Mucosa of stomach (tissue), 1 donor: Measurements from ENCODE around the gene RBP3.

ENCODE experiments used
- H3K27me3 ChIP-seq: one replicate; pipeline ENCODE4 v1.7.0; 2013; ENCODE audit warnings: mild to moderate bottlenecking, low read length; ENCODE audit not compliant: control insufficient read depth, insufficient read depth
- H3K36me3 ChIP-seq: one replicate; pipeline ENCODE4 v1.7.0; 2013; ENCODE audit warnings: low read length; ENCODE audit not compliant: control insufficient read depth, insufficient read depth
- H3K4me1 ChIP-seq: one replicate; pipeline ENCODE4 v1.7.0; 2013; ENCODE audit warnings: mild to moderate bottlenecking, low read length; ENCODE audit not compliant: control insufficient read depth, insufficient read depth
- H3K4me3 ChIP-seq: one replicate; pipeline ENCODE4 v1.7.0; 2013; ENCODE audit warnings: low read length
- H3K9ac ChIP-seq: one replicate; pipeline ENCODE4 v1.7.0; 2013; ENCODE audit warnings: mild to moderate bottlenecking, low read length, moderate library complexity
- H3K9me3 ChIP-seq: one replicate; pipeline ENCODE4 v1.7.0; 2013; ENCODE audit warnings: mild to moderate bottlenecking, low read length, moderate library complexity; ENCODE audit not compliant: control insufficient read depth
- donor health status: Pancreatic carcinoma.

Gene RBP3

GRCh38 chr10:47309408-47310089, 38.6 kb upstream of the RBP3 start:
- no peak overlapping the region for H3K4me3 ChIP-seq
- H3K4me1 ChIP-seq, result peaks cover 32% of the 10 kb centered on the region
- H3K36me3 ChIP-seq, result no peaks in the 10 kb centered on the region
- peaks cover 3% of the 10 kb centered on the region for H3K27me3 ChIP-seq
- H3K9ac ChIP-seq, result no peak overlapping the region
- no peaks in the 10 kb centered on the region for H3K9me3 ChIP-seq

- H3K4me3 ChIP-seq, result no peak overlapping the region
- H3K27me3 ChIP-seq, result peaks cover 3% of the 10 kb centered on the region
- no peak overlapping the region for H3K9ac ChIP-seq
- H3K36me3 ChIP-seq, result no peaks in the 10 kb centered on the region
- H3K4me1 ChIP-seq, result peaks cover 32% of the 10 kb centered on the region
- H3K9me3 ChIP-seq, result no peaks in the 10 kb centered on the region
Measured at GRCh38 chr10:47310090-47310505, 38.1 kb upstream of the RBP3 start.

GRCh38 chr10:47311193-47311931, 36.8 kb upstream of the RBP3 start:
- peaks cover 32% of the 10 kb centered on the region for H3K4me1 ChIP-seq

GRCh38 chr10:47311932-47312662, 36.1 kb upstream of the RBP3 start:
- Histone ChIP-seq H3K4me1 (peaks cover 32% of the 10 kb centered on the region), H3K9ac (no peak overlapping the region), H3K4me3 (no peak overlapping the region), H3K9me3 (no peaks in the 10 kb centered on the region), H3K36me3 (no peaks in the 10 kb centered on the region), H3K27me3 (no peaks in the 10 kb centered on the region)

More at GRCh38 chr10:47311193-47311931, 36.8 kb upstream of the RBP3 start:
- Histone ChIP-seq H3K27me3 (peaks cover 3% of the 10 kb centered on the region), H3K4me3 (no peak overlapping the region), H3K9me3 (no peaks in the 10 kb centered on the region), H3K36me3 (no peaks in the 10 kb centered on the region), H3K9ac (no peak overlapping the region)

- Histone ChIP-seq H3K27me3 (no peaks in the 10 kb centered on the region), H3K4me1 (peaks cover 32% of the 10 kb centered on the region), H3K36me3 (no peaks in the 10 kb centered on the region), H3K9me3 (no peaks in the 10 kb centered on the region), H3K9ac (no peak overlapping the region), H3K4me3 (no peak overlapping the region)
Measured at GRCh38 chr10:47312663-47312995, 35.5 kb upstream of the RBP3 start.

- Histone ChIP-seq H3K27me3 (no peaks in the 10 kb centered on the region), H3K9ac (no peak overlapping the region), H3K4me3 (no peak overlapping the region), H3K4me1 (peaks cover 22% of the 10 kb centered on the region), H3K9me3 (no peaks in the 10 kb centered on the region), H3K36me3 (no peaks in the 10 kb centered on the region)
Measured at GRCh38 chr10:47314416-47314970, 33.7 kb upstream of the RBP3 start.

- H3K4me1 ChIP-seq, result peaks cover 19% of the 10 kb centered on the region
- H3K9me3 ChIP-seq, result no peaks in the 10 kb centered on the region
- H3K4me3 ChIP-seq, result no peak overlapping the region
- no peak overlapping the region for H3K9ac ChIP-seq
- no peaks in the 10 kb centered on the region for H3K27me3 ChIP-seq
- no peaks in the 10 kb centered on the region for H3K36me3 ChIP-seq
Measured at GRCh38 chr10:47315421-47315820, 32.7 kb upstream of the RBP3 start.

GRCh38 chr10:47316131-47316530, 32.0 kb upstream of the RBP3 start:
- no peak overlapping the region for H3K9ac ChIP-seq
- H3K4me3 ChIP-seq, result no peak overlapping the region
- no peaks in the 10 kb centered on the region for H3K9me3 ChIP-seq
- H3K27me3 ChIP-seq, result no peaks in the 10 kb centered on the region
- peaks cover 12% of the 10 kb centered on the region for H3K4me1 ChIP-seq
- H3K36me3 ChIP-seq, result no peaks in the 10 kb centered on the region

GRCh38 chr10:47317251-47317650, 30.9 kb upstream of the RBP3 start:
- Histone ChIP-seq H3K36me3 (no peaks in the 10 kb centered on the region), H3K4me3 (no peak overlapping the region), H3K27me3 (peaks cover 9% of the 10 kb centered on the region), H3K9me3 (no peaks in the 10 kb centered on the region), H3K4me1 (peaks cover under 1% of the 10 kb centered on the region), H3K9ac (no peak overlapping the region)

- peaks cover 8% of the 10 kb centered on the region for H3K4me1 ChIP-seq
- no peak overlapping the region for H3K4me3 ChIP-seq
- no peak overlapping the region for H3K9ac ChIP-seq
- no peaks in the 10 kb centered on the region for H3K9me3 ChIP-seq
- H3K27me3 ChIP-seq, result peaks cover 9% of the 10 kb centered on the region
- H3K36me3 ChIP-seq, result no peaks in the 10 kb centered on the region
Measured at GRCh38 chr10:47318706-47319105, 29.5 kb upstream of the RBP3 start.

GRCh38 chr10:47319784-47320183, 28.4 kb upstream of the RBP3 start:
- H3K36me3 ChIP-seq, result no peaks in the 10 kb centered on the region
- peaks cover 9% of the 10 kb centered on the region for H3K27me3 ChIP-seq
- no peak overlapping the region for H3K9ac ChIP-seq
- peaks cover 13% of the 10 kb centered on the region for H3K4me1 ChIP-seq
- H3K9me3 ChIP-seq, result no peaks in the 10 kb centered on the region
- no peak overlapping the region for H3K4me3 ChIP-seq

GRCh38 chr10:47320812-47321211, 27.4 kb upstream of the RBP3 start:
- Histone ChIP-seq H3K4me3 (no peak overlapping the region), H3K9ac (no peak overlapping the region), H3K27me3 (peaks cover 9% of the 10 kb centered on the region), H3K4me1 (peaks cover 17% of the 10 kb centered on the region), H3K36me3 (no peaks in the 10 kb centered on the region), H3K9me3 (no peaks in the 10 kb centered on the region)
